Loucy (cell line): Measurements from ENCODE around the gene PAXX.

Source experiments
- H2AFZ ChIP-seq: fragments of 200-600 bp; sonication (generic); 2 replicates; pipeline ENCODE4 v1.6.0; 2016; ENCODE audit warnings: antibody characterized with exemption, mild to moderate bottlenecking, low read length, moderate library complexity
- H3F3A ChIP-seq: fragments of 200-600 bp; 2 replicates; pipeline ENCODE4 v1.6.0; 2016; ENCODE audit warnings: antibody characterized with exemption, low read depth, mild to moderate bottlenecking
- H3K27me3 ChIP-seq: fragments of 200-600 bp; sonication (generic); 2 replicates; pipeline ENCODE4 v1.6.1; 2014; ENCODE audit warnings: low read length, mild to moderate bottlenecking; ENCODE audit not compliant: insufficient read depth, poor library complexity, severe bottlenecking
- H3K36me3 ChIP-seq: fragments of 200-600 bp; sonication (generic); 2 replicates; pipeline ENCODE4 v1.6.1; 2016; ENCODE audit warnings: low read length; ENCODE audit not compliant: insufficient read depth
- H3K4me1 ChIP-seq: fragments of 200-600 bp; sonication (generic); 2 replicates; pipeline ENCODE4 v1.5.1; 2014; ENCODE audit warnings: low read length, mild to moderate bottlenecking; ENCODE audit not compliant: insufficient read depth, poor library complexity, severe bottlenecking
- H3K4me2 ChIP-seq: fragments of 200-600 bp; sonication (generic); 2 replicates; pipeline ENCODE4 v1.6.0; 2014; ENCODE audit warnings: antibody characterized with exemption, low read length, low read depth, mild to moderate bottlenecking; ENCODE audit not compliant: poor library complexity, severe bottlenecking
- H3K4me3 ChIP-seq: fragments of 200-600 bp; sonication (generic); 2 replicates; pipeline ENCODE4 v1.5.1; 2014; ENCODE audit warnings: low read length, mild to moderate bottlenecking, mixed read lengths; ENCODE audit not compliant: poor library complexity, severe bottlenecking
- H3K79me2 ChIP-seq: fragments of 200-600 bp; sonication (generic); 2 replicates; pipeline ENCODE4 v1.6.1; 2014; ENCODE audit warnings: low read length; ENCODE audit not compliant: insufficient read depth
- H3K9ac ChIP-seq: fragments of 200-600 bp; sonication (generic); 2 replicates; pipeline ENCODE4 v1.6.0; 2014; ENCODE audit warnings: mild to moderate bottlenecking, low read depth, low read length, moderate library complexity; ENCODE audit not compliant: poor library complexity, severe bottlenecking
- H3K9me2 ChIP-seq: fragments of 200-600 bp; sonication (generic); replicated peaks from 2 replicates; pipeline ENCODE4 v1.6.1; 2016; ENCODE audit warnings: low read depth, low read length, mixed read lengths
- H3K9me3 ChIP-seq: fragments of 200-600 bp; sonication (generic); 2 replicates; pipeline ENCODE4 v1.6.1; 2014; ENCODE audit warnings: mild to moderate bottlenecking, antibody characterized with exemption, low read length, low read depth; ENCODE audit not compliant: insufficient read depth
- H4K20me1 ChIP-seq: fragments of 200-600 bp; sonication (generic); 2 replicates; pipeline ENCODE4 v1.6.0; 2014; ENCODE audit warnings: antibody characterized with exemption, low read length, mild to moderate bottlenecking; ENCODE audit not compliant: insufficient read depth, poor library complexity, severe bottlenecking
- CTCF ChIP-seq: fragments of 200-600 bp; sonication (generic); conservative IDR thresholded peaks from 2 replicates; pipeline ENCODE4 v1.5.1; 2014; ENCODE audit warnings: mild to moderate bottlenecking, antibody characterized with exemption, low read length
- EZH2phosphoT487 ChIP-seq: fragments of 200-600 bp; IDR thresholded peaks from 2 replicates; pipeline ENCODE4 v1.6.1; 2018; ENCODE audit warnings: antibody characterized with exemption, mild to moderate bottlenecking, moderate library complexity, borderline replicate concordance

Gene PAXX

GRCh38 chr9:137030006-137030405, 37.8 kb downstream of the PAXX start:
- H3K27me3 ChIP-seq, result no peaks in the 10 kb centered on the region
- peaks cover 12% of the 10 kb centered on the region; the same call in 1 of the 2 replicates for H3F3A ChIP-seq
- H3K79me2 ChIP-seq, result peaks cover 5% of the 10 kb centered on the region; the same call in 1 of the 2 replicates
- H3K4me1 ChIP-seq, result peaks cover 62% of the 10 kb centered on the region
- H3K9ac ChIP-seq, result peak overlapping the region; percentile 92
- H2AFZ ChIP-seq, result no peak overlapping the region
- no peaks in the 10 kb centered on the region for H3K36me3 ChIP-seq
- peaks cover 5% of the 10 kb centered on the region for H4K20me1 ChIP-seq
- H3K9me3 ChIP-seq, result no peaks in the 10 kb centered on the region
- peak overlapping the region; percentile 90 for H3K4me2 ChIP-seq
- TF ChIP-seq CTCF, result no peak
- no peak for TF ChIP-seq EZH2phosphoT487
- H3K4me3 ChIP-seq, result peak overlapping the region; percentile 81
- H3K9me2 ChIP-seq, result no peaks in the 10 kb centered on the region

GRCh38 chr9:137030538-137031527, 38.6 kb downstream of the PAXX start:
- Histone ChIP-seq H4K20me1 (peaks cover 5% of the 10 kb centered on the region), H3K4me1 (peaks cover 63% of the 10 kb centered on the region), H3F3A (peaks cover 12% of the 10 kb centered on the region; the same call in 1 of the 2 replicates), H3K4me3 (peak overlapping the region; percentile 81), H3K9ac (peak overlapping the region; percentile 92), H2AFZ (no peak overlapping the region), H3K27me3 (no peaks in the 10 kb centered on the region), H3K36me3 (no peaks in the 10 kb centered on the region), H3K9me2 (no peaks in the 10 kb centered on the region), H3K79me2 (peaks cover 5% of the 10 kb centered on the region; the same call in 1 of the 2 replicates), H3K9me3 (no peaks in the 10 kb centered on the region), H3K4me2 (peak overlapping the region; percentile 90)
- TF ChIP-seq EZH2phosphoT487 (no peak), CTCF (no peak)

- H3K27me3 ChIP-seq, result no peaks in the 10 kb centered on the region
- H3K4me2 ChIP-seq, result peak within 1 kb of the TSS; percentile 90
- peaks cover 2% of the 10 kb centered on the region for H4K20me1 ChIP-seq
- peaks cover 12% of the 10 kb centered on the region; the same call in 1 of the 2 replicates for H3F3A ChIP-seq
- H3K9me3 ChIP-seq, result no peaks in the 10 kb centered on the region
- H3K4me3 ChIP-seq, result peak within 1 kb of the TSS; percentile 81
- TF ChIP-seq EZH2phosphoT487, result no peak
- no peak for TF ChIP-seq CTCF
- H3K36me3 ChIP-seq, result no peaks in the 10 kb centered on the region
- no peaks in the 10 kb centered on the region for H3K9me2 ChIP-seq
- H3K79me2 ChIP-seq, result peaks cover 4% of the 10 kb centered on the region; the same call in 1 of the 2 replicates
- peak within 1 kb of the TSS; percentile 92 for H3K9ac ChIP-seq
- peaks cover 54% of the 10 kb centered on the region for H3K4me1 ChIP-seq
- no peak within 1 kb of the TSS for H2AFZ ChIP-seq
Measured at GRCh38 chr9:137031904-137032640, 39.9 kb downstream of the PAXX start, which contains the start of gene FUT7. FUT7 (minus strand) TSS chr9:137032088; CDS start chr9:137031991, 97 bp downstream.
